OCI-LY7 (cell line): ENCODE data around the gene AARSD1. TPM values are rescaled to one million over a fixed set of nuclear protein-coding genes. Genes with fewer than 3 reads are reported as not detected.
"Not testable (repeated sequence)": the region's sequence is repeated elsewhere in the genome, so short reads cannot be mapped to it uniquely, and the experiment has no call there.

Experiments used
- BruUV-seq: library from RNA; stranded (reverse); fragments of 400-500 nt; replicated peaks from 2 replicates; lab custom pipeline; 2021; lab: Mats Ljungman, UMichigan
- CTCF ChIA-PET: fragments of 300-600 bp; sonication (Branson Sonifier 250); formaldehyde crosslinking; loops from one replicate; lab custom pipeline; 2022; ENCODE audit warnings: antibody characterized with exemption; ENCODE audit not compliant: unreplicated experiment; lab: Charles Lee
- POLR2A ChIA-PET: fragments of 300-600 bp; sonication (Branson Sonifier 250); formaldehyde crosslinking; loops from one replicate; lab custom pipeline; 2022; ENCODE audit warnings: antibody characterized with exemption; lab: Charles Lee
- DNase-seq: peaks from one replicate; pipeline ENCODE4 v3.0.0-alpha.2; 2015; ENCODE audit warnings: low spot score
- H2AFZ ChIP-seq: fragments of 200-600 bp; sonication (generic), shearing (Covaris generic); 2 replicates; pipeline ENCODE4 v1.6.1; 2014; ENCODE audit warnings: mild to moderate bottlenecking, antibody characterized with exemption, low read length, moderate library complexity
- H3K27ac ChIP-seq: fragments of 200-600 bp; sonication (generic); 2 replicates; pipeline ENCODE4 v1.5.1; 2014; ENCODE audit warnings: mixed run types, low read depth, mild to moderate bottlenecking, moderate library complexity, low read length, inconsistent platforms; ENCODE audit not compliant: poor library complexity, severe bottlenecking
- H3K36me3 ChIP-seq: fragments of 200-600 bp; sonication (generic); 2 replicates; pipeline ENCODE4 v1.6.1; 2014; ENCODE audit warnings: mild to moderate bottlenecking, antibody characterized with exemption, low read length, moderate library complexity, mixed read lengths; ENCODE audit not compliant: insufficient read depth
- H3K4me1 ChIP-seq: fragments of 200-600 bp; sonication (generic); 2 replicates; pipeline ENCODE4 v1.5.1; 2014; ENCODE audit warnings: mild to moderate bottlenecking, low read length; ENCODE audit not compliant: insufficient read depth, poor library complexity, severe bottlenecking
- H3K4me2 ChIP-seq: fragments of 200-600 bp; sonication (generic); 2 replicates; pipeline ENCODE4 v1.6.1; 2014; ENCODE audit warnings: mild to moderate bottlenecking, low read length
- H3K4me3 ChIP-seq: fragments of 200-600 bp; sonication (generic); 2 replicates; pipeline ENCODE4 v1.5.1; 2014; ENCODE audit warnings: mild to moderate bottlenecking, low read depth, low read length; ENCODE audit not compliant: poor library complexity, severe bottlenecking
- H3K79me2 ChIP-seq: fragments of 200-600 bp; sonication (generic); 2 replicates; pipeline ENCODE4 v1.6.1; 2016; ENCODE audit warnings: low read depth, mild to moderate bottlenecking, low read length, moderate library complexity, mixed read lengths; ENCODE audit not compliant: insufficient read depth
- H3K9me2 ChIP-seq: fragments of 200-600 bp; sonication (generic); 2 replicates; pipeline ENCODE4 v1.6.1; 2016; ENCODE audit warnings: mild to moderate bottlenecking, low read length, mixed read lengths; ENCODE audit not compliant: insufficient read depth
- H3K9me3 ChIP-seq: fragments of 200-600 bp; sonication (generic); 2 replicates; pipeline ENCODE4 v1.6.1; 2014; ENCODE audit warnings: mild to moderate bottlenecking, mixed run types, low read length, mixed read lengths
- H4K20me1 ChIP-seq: fragments of 200-600 bp; sonication (generic); 2 replicates; pipeline ENCODE4 v1.6.1; 2014; ENCODE audit warnings: mild to moderate bottlenecking, antibody characterized with exemption, low read length, moderate library complexity, mixed read lengths; ENCODE audit not compliant: insufficient read depth
- EZH2phosphoT487 ChIP-seq: fragments of 200-600 bp; sonication (generic); IDR thresholded peaks from 2 replicates; pipeline ENCODE4 v1.6.1; 2018; ENCODE audit warnings: low read depth, borderline replicate concordance, mild to moderate bottlenecking, mixed run types, antibody characterized with exemption, low read length, moderate library complexity, mixed read lengths
- intact Hi-C: fragments of 100-400 bp; cut with micrococcal nuclease; formaldehyde crosslinking; loops from one replicate; pipeline ENCODE4 v1.10.0; 2022; ENCODE audit not compliant: unreplicated experiment
- total RNA-seq, 2 experiments: library from RNA; depleted of rRNA in 1 of 2; stranded (reverse); fragments of >200 nt in 1 of 2; shearing (Covaris generic) in 1 of 2; gene quantifications; 2 replicates each; pipeline ENCODE4 v1.2.3, GENCODE V29; 2014 to 2022
- TF ChIP-seq, protein P1 (sequence below): fragments of 200-600 bp; sonication (generic); conservative IDR thresholded peaks from 2 replicates; pipeline ENCODE4 v1.5.1; 2014; ENCODE audit warnings: mild to moderate bottlenecking, antibody characterized with exemption, low read length, moderate library complexity, mixed read lengths

AARSD1 gene
- total RNA-seq, 2 experiments from 2014 or later, result 26.9 to 31.7 TPM

DNA sequence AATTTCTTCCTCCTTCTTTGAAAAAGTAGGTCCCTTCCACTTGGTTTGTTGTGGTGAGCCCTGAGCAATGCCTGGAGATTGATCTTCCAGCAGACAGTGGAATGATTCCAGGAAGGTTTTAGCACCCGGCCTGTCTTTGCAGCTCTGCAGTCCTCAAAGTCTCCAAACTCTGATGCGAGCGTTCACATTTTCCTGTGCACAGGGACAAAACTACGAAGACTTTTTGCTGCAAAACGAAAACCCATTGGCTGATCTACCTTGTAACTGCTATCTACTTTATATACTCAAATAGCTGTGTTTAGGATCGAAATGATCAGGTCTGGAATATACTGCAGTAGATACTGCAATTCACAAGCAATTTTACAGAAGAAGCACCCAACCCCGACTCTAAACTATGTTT lies 42.0 kb downstream of the AARSD1 start:
- TF ChIP-seq, protein P1, sequence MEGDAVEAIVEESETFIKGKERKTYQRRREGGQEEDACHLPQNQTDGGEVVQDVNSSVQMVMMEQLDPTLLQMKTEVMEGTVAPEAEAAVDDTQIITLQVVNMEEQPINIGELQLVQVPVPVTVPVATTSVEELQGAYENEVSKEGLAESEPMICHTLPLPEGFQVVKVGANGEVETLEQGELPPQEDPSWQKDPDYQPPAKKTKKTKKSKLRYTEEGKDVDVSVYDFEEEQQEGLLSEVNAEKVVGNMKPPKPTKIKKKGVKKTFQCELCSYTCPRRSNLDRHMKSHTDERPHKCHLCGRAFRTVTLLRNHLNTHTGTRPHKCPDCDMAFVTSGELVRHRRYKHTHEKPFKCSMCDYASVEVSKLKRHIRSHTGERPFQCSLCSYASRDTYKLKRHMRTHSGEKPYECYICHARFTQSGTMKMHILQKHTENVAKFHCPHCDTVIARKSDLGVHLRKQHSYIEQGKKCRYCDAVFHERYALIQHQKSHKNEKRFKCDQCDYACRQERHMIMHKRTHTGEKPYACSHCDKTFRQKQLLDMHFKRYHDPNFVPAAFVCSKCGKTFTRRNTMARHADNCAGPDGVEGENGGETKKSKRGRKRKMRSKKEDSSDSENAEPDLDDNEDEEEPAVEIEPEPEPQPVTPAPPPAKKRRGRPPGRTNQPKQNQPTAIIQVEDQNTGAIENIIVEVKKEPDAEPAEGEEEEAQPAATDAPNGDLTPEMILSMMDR, result no peak
- TF ChIP-seq EZH2phosphoT487, result no peak
- H3K9me2 ChIP-seq, result no peaks in the 10 kb centered on the region
- peak overlapping the region; percentile 93 for H2AFZ ChIP-seq
- H3K4me3 ChIP-seq, result no peak overlapping the region
- no peak overlapping the region for H3K4me2 ChIP-seq
- ChIA-PET CTCF (no interaction called here), POLR2A (no interaction called here)
- no peaks in the 10 kb centered on the region for H4K20me1 ChIP-seq
- no TSS peak for BruUV-seq
- no peaks in the 10 kb centered on the region for H3K36me3 ChIP-seq
- intact Hi-C loops, result no loop called here
- H3K27ac ChIP-seq, result no peak overlapping the region
- H3K9me3 ChIP-seq, result no peaks in the 10 kb centered on the region
- peaks cover 37% of the 10 kb centered on the region for H3K4me1 ChIP-seq
- DNase-seq, result no peak
- no peaks in the 10 kb centered on the region for H3K79me2 ChIP-seq

DNA sequence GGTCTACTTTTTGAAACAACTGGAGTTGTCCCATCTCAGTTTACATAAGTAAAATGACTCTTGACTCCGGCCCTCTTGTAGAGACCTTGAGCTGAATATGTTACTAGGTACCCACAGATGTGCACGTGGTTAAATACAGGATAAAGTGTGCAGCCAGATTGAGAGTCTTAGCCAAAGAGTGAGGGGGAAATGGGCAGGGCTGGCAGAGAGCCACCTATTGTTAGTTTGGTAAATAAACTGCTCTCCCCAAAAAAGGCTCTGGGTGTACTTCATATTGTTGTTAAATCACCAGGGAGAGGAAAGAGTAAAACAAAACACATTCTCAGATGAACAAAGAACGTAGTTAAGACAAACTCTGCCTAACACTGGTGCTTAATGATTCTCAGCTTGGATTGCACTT lies 43.3 kb downstream of the AARSD1 start:
- no peak overlapping the region for H3K27ac ChIP-seq
- TF ChIP-seq, protein P1, result peak; percentile 46; the same call in 1 of the 2 replicates
- no peak for TF ChIP-seq EZH2phosphoT487
- intact Hi-C loops, result no loop called here
- no TSS peak for BruUV-seq
- H3K9me2 ChIP-seq, result no peaks in the 10 kb centered on the region
- H3K4me1 ChIP-seq, result peaks cover 41% of the 10 kb centered on the region
- no peaks in the 10 kb centered on the region for H4K20me1 ChIP-seq
- peak overlapping the region; percentile 93 for H2AFZ ChIP-seq
- H3K4me3 ChIP-seq, result no peak overlapping the region
- peak; percentile 45 for DNase-seq
- no peaks in the 10 kb centered on the region for H3K36me3 ChIP-seq
- H3K4me2 ChIP-seq, result peak overlapping the region; percentile 16; the same call in 1 of the 2 replicates
- H3K79me2 ChIP-seq, result no peaks in the 10 kb centered on the region
- H3K9me3 ChIP-seq, result no peaks in the 10 kb centered on the region
- POLR2A ChIA-PET, result interaction anchor here (1.7 kb wide), 1 partner anchor 44 kb away, joined by 6 read pairs; no protein-coding TSS in a partner anchor
- CTCF ChIA-PET, result no interaction called here

DNA sequence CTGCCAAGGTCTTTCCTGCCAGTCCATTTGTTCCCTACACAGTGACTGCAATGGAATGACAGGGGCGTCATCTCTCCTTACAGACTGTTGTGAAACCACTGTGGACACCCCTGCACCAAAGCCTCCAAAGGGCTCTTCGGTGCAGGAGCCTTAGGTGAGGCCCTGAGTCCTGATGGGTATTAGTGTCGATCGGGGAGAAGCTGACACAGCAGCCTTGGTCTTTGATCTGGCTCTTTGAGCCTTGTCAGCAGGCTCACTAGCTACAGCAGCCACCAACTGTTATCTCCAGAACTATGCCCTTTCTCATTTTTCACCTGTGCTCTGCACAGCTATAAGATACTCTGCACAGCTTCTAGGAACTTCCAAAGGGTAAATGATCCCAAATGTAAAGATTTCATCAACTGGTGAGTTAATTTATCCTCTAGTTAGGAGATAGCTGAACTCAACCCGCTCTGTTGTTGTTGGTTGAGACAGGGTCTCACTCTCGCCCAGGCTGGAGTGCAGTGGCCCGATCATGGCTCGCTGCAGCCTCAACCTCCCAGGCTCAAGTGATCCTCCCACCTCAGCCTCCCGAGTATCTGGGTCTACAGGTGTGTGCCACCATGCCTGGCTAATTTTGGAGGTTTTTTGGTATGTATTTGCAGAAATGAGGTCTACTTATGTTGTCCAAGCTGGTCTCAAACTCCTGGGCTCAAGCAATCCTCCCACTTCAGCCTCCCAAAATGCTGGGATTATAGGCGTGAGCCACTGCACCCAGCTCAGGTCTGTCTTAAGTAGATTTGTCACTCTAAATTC lies 44.0 kb downstream of the AARSD1 start:
- H3K4me1 ChIP-seq, result peaks cover 43% of the 10 kb centered on the region
- POLR2A ChIA-PET, result interaction anchor here (0.6 to 1.7 kb wide), 3 partner anchors 40 to 101 kb away, joined by 3 to 6 read pairs (median 4); no protein-coding TSS in a partner anchor
- TF ChIP-seq, protein P1, result no peak
- TF ChIP-seq EZH2phosphoT487, result no peak
- DNase-seq, result no peak
- no peaks in the 10 kb centered on the region for H3K79me2 ChIP-seq
- H4K20me1 ChIP-seq, result no peaks in the 10 kb centered on the region
- CTCF ChIA-PET, result no interaction called here
- no peaks in the 10 kb centered on the region for H3K9me2 ChIP-seq
- intact Hi-C loops, result no loop called here
- no peak overlapping the region for H3K4me3 ChIP-seq
- peak overlapping the region; percentile 93 for H2AFZ ChIP-seq
- no TSS peak for BruUV-seq
- no peak overlapping the region for H3K27ac ChIP-seq
- H3K9me3 ChIP-seq, result no peaks in the 10 kb centered on the region
- peak overlapping the region; percentile 25; the same call in 1 of the 2 replicates for H3K4me2 ChIP-seq
- no peaks in the 10 kb centered on the region for H3K36me3 ChIP-seq

DNA sequence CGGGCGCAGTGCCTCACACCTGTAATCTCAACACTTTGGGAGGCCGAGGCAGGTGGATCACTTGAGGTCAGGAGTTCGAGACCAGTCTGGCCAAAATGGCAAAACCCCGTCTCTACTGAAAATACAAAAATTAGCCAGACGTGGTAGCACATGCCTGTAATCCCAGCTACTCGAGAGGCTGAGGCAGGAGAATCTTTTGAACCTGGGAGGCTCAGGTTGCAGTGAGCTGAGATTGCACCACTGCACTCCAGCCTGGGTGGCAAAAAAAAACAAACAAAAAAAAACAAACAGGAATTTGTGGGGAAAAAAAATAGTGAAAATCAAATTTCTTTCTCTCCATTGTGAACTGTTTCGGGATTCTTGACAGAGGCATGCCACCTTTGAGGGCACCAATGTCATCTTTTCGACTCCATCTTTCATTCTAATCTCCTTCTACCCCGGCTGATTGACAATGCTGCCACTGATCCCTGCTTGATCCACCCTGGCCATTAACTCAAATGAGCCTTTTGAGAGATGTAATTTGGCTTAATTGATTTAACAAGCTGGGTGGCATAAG lies 44.7 kb downstream of the AARSD1 start:
- CTCF ChIA-PET, result not testable (repeated sequence)

More for the DNA sequence above, 44.7 kb downstream of the AARSD1 start:
- intact Hi-C loops, H3K27ac ChIP-seq, DNase-seq, H3K79me2 ChIP-seq, H4K20me1 ChIP-seq, BruUV-seq, H3K9me3 ChIP-seq, H3K9me2 ChIP-seq, H3K4me3 ChIP-seq, H3K36me3 ChIP-seq: not testable (repeated sequence)
- POLR2A ChIA-PET, result interaction anchor here (1.0 to 1.7 kb wide), 2 partner anchors 39 to 43 kb away, joined by 3 to 6 read pairs; no protein-coding TSS in a partner anchor
- H2AFZ ChIP-seq, result peak overlapping the region; percentile 93
- H3K4me2 ChIP-seq, result peak overlapping the region; percentile 25
- peaks cover 43% of the 10 kb centered on the region for H3K4me1 ChIP-seq
